ENCODE measurements around the gene PDE3A. TPM values are rescaled to one million over a fixed set of nuclear protein-coding genes. Genes with fewer than 3 reads are reported as not detected.

The PDE3A gene
- total RNA-seq, 5 donors from 2014 or later (not counting 1 experiment from before 2014, with no cell fraction given): 0.03 to 0.10 (median 0.09) TPM; not detected in 2

- no peaks in the 10 kb centered on the region for H3K36me3 ChIP-seq (ENCODE audit: control insufficient read depth in 2 of 2, extremely low read depth in 1 of 2, insufficient read depth in 1 of 2, low read length in 1 of 2)
- Mint-ChIP-seq H3K27me3 (no peaks in the 10 kb centered on the region), H3K27ac (no peak overlapping the region), H3K36me3 (no peaks in the 10 kb centered on the region), H3K4me3 (no peak overlapping the region), H3K9me3 (no peaks in the 10 kb centered on the region), H3K4me1 (no peaks in the 10 kb centered on the region)
- ChIA-PET CTCF (no interaction called here), POLR2A (no interaction called here)
- H3K27ac ChIP-seq (ENCODE audit: low read length): no peak overlapping the region
- 86% methylated on average over 1 of the region's 6 CpGs for WGBS (ENCODE audit: insufficient coverage)
- no peaks in the 10 kb centered on the region for H3K4me1 ChIP-seq (ENCODE audit: control insufficient read depth in 1 of 2, extremely low read depth in 1 of 2, insufficient read depth in 2 of 2, low read length in 2 of 2)
- H3K9me3 ChIP-seq: no peaks in the 10 kb centered on the region
- no peak overlapping the region for H3K4me3 ChIP-seq (ENCODE audit: control insufficient read depth in 1 of 2, extremely low read depth in 1 of 2, low read length in 1 of 2)
- ATAC-seq (replicated peaks in 1 of 4) (no peak), DNase-seq (no peak)
- H3K27me3 ChIP-seq (replicated peaks in 1 of 2; ENCODE audit: control insufficient read depth in 2 of 2, extremely low read depth in 1 of 2, insufficient read depth in 2 of 2, low read length in 1 of 2): no peaks in the 10 kb centered on the region
Observed at GRCh38 chr12:20616093-20616492, 247.8 kb downstream of the PDE3A start.

- H3K4me1 ChIP-seq (ENCODE audit: control insufficient read depth in 1 of 2, extremely low read depth in 1 of 2, insufficient read depth in 2 of 2, low read length in 2 of 2): no peaks in the 10 kb centered on the region
- Mint-ChIP-seq H3K27ac (no peak overlapping the region), H3K4me1 (no peaks in the 10 kb centered on the region), H3K4me3 (no peak overlapping the region), H3K27me3 (no peaks in the 10 kb centered on the region), H3K36me3 (no peaks in the 10 kb centered on the region), H3K9me3 (no peaks in the 10 kb centered on the region)
- no peaks in the 10 kb centered on the region for H3K9me3 ChIP-seq
- ATAC-seq (replicated peaks in 1 of 4) (no peak), DNase-seq (no peak)
- CTCF ChIA-PET: no interaction called here
- no peak overlapping the region for H3K27ac ChIP-seq (ENCODE audit: low read length)
- H3K27me3 ChIP-seq (replicated peaks in 1 of 2; ENCODE audit: control insufficient read depth in 2 of 2, extremely low read depth in 1 of 2, insufficient read depth in 2 of 2, low read length in 1 of 2): no peaks in the 10 kb centered on the region
- H3K36me3 ChIP-seq (ENCODE audit: control insufficient read depth in 2 of 2, extremely low read depth in 1 of 2, insufficient read depth in 1 of 2, low read length in 1 of 2): no peaks in the 10 kb centered on the region
- whole genome bisulfite sequencing (ENCODE audit: insufficient coverage): 100% methylated on average over 1 of the region's 2 CpGs
- no peak overlapping the region for H3K4me3 ChIP-seq (ENCODE audit: control insufficient read depth in 1 of 2, extremely low read depth in 1 of 2, low read length in 1 of 2)
- POLR2A ChIA-PET: no interaction called here
Observed at GRCh38 chr12:20620261-20620660, 251.9 kb downstream of the PDE3A start.

- H3K27ac Mint-ChIP-seq: no peak overlapping the region
- H3K4me1 Mint-ChIP-seq: no peaks in the 10 kb centered on the region
- no peaks in the 10 kb centered on the region for H3K36me3 Mint-ChIP-seq
- ChIA-PET POLR2A (no interaction called here), CTCF (no interaction called here)
- H3K27me3 Mint-ChIP-seq: no peaks in the 10 kb centered on the region
- no peak for DNase-seq
- Histone ChIP-seq H3K27me3 (replicated peaks in 1 of 2; ENCODE audit: control insufficient read depth in 2 of 2, extremely low read depth in 1 of 2, insufficient read depth in 2 of 2, low read length in 1 of 2) (no peaks in the 10 kb centered on the region), H3K4me1 (ENCODE audit: control insufficient read depth in 1 of 2, extremely low read depth in 1 of 2, insufficient read depth in 2 of 2, low read length in 2 of 2) (no peaks in the 10 kb centered on the region), H3K27ac (ENCODE audit: low read length) (no peak overlapping the region), H3K36me3 (ENCODE audit: control insufficient read depth in 2 of 2, extremely low read depth in 1 of 2, insufficient read depth in 1 of 2, low read length in 1 of 2) (no peaks in the 10 kb centered on the region), H3K4me3 (ENCODE audit: control insufficient read depth in 1 of 2, extremely low read depth in 1 of 2, low read length in 1 of 2) (no peak overlapping the region), H3K9me3 (no peaks in the 10 kb centered on the region)
- WGBS (ENCODE audit: insufficient coverage): 0% methylated on average over 1 of the region's 5 CpGs
- no peak for ATAC-seq (replicated peaks in 1 of 4)
- H3K4me3 Mint-ChIP-seq: no peak overlapping the region
- H3K9me3 Mint-ChIP-seq: no peaks in the 10 kb centered on the region
Observed at GRCh38 chr12:20624718-20625117, 256.4 kb downstream of the PDE3A start.

GRCh38 chr12:20625531-20625930 lies 257.2 kb downstream of the PDE3A start:
- Mint-ChIP-seq H3K27ac (no peak overlapping the region), H3K4me3 (no peak overlapping the region), H3K4me1 (no peaks in the 10 kb centered on the region), H3K9me3 (no peaks in the 10 kb centered on the region), H3K36me3 (no peaks in the 10 kb centered on the region), H3K27me3 (no peaks in the 10 kb centered on the region)
- H3K4me1 ChIP-seq (ENCODE audit: control insufficient read depth in 1 of 2, extremely low read depth in 1 of 2, insufficient read depth in 2 of 2, low read length in 2 of 2): no peaks in the 10 kb centered on the region
- no peaks in the 10 kb centered on the region for H3K36me3 ChIP-seq (ENCODE audit: control insufficient read depth in 2 of 2, extremely low read depth in 1 of 2, insufficient read depth in 1 of 2, low read length in 1 of 2)
- H3K27me3 ChIP-seq (replicated peaks in 1 of 2; ENCODE audit: control insufficient read depth in 2 of 2, extremely low read depth in 1 of 2, insufficient read depth in 2 of 2, low read length in 1 of 2): no peaks in the 10 kb centered on the region
- H3K9me3 ChIP-seq: no peaks in the 10 kb centered on the region
- no peak overlapping the region for H3K4me3 ChIP-seq (ENCODE audit: control insufficient read depth in 1 of 2, extremely low read depth in 1 of 2, low read length in 1 of 2)
- H3K27ac ChIP-seq (ENCODE audit: low read length): no peak overlapping the region
- ATAC-seq (replicated peaks in 1 of 4) (no peak), DNase-seq (no peak)
- POLR2A ChIA-PET: no interaction called here
- WGBS (ENCODE audit: insufficient coverage): no CpG with 5 or more reads among the region's 2 CpGs
- CTCF ChIA-PET: no interaction called here

- Histone ChIP-seq H3K9me3 (no peaks in the 10 kb centered on the region), H3K27ac (ENCODE audit: low read length) (no peak overlapping the region), H3K4me1 (ENCODE audit: control insufficient read depth in 1 of 2, extremely low read depth in 1 of 2, insufficient read depth in 2 of 2, low read length in 2 of 2) (no peaks in the 10 kb centered on the region), H3K4me3 (ENCODE audit: control insufficient read depth in 1 of 2, extremely low read depth in 1 of 2, low read length in 1 of 2) (no peak overlapping the region), H3K36me3 (ENCODE audit: control insufficient read depth in 2 of 2, extremely low read depth in 1 of 2, insufficient read depth in 1 of 2, low read length in 1 of 2) (no peaks in the 10 kb centered on the region), H3K27me3 (replicated peaks in 1 of 2; ENCODE audit: control insufficient read depth in 2 of 2, extremely low read depth in 1 of 2, insufficient read depth in 2 of 2, low read length in 1 of 2) (no peaks in the 10 kb centered on the region)
- Mint-ChIP-seq H3K27me3 (no peaks in the 10 kb centered on the region), H3K36me3 (no peaks in the 10 kb centered on the region), H3K27ac (no peak overlapping the region), H3K4me1 (no peaks in the 10 kb centered on the region), H3K4me3 (no peak overlapping the region), H3K9me3 (no peaks in the 10 kb centered on the region)
- DNase-seq (no peak), ATAC-seq (replicated peaks in 1 of 4) (no peak)
- ChIA-PET POLR2A (interaction anchor here in 1 of 2 donors (0.5 to 0.7 kb wide), 2 partner anchors 9 to 21 kb away, joined by 4 read pairs; no protein-coding TSS in a partner anchor), CTCF (interaction anchor here (0.6 to 0.8 kb wide), 3 partner anchors 23 to 182 kb away, joined by 3 to 9 read pairs (median 3); no protein-coding TSS in a partner anchor)
- 33% methylated on average over 1 of the region's 1 CpG for WGBS (ENCODE audit: insufficient coverage)
Observed at GRCh38 chr12:20627001-20627588, 258.8 kb downstream of the PDE3A start.

GRCh38 chr12:20628226-20628787 lies 260.0 kb downstream of the PDE3A start:
- Histone ChIP-seq H3K4me3 (ENCODE audit: control insufficient read depth in 1 of 2, extremely low read depth in 1 of 2, low read length in 1 of 2) (no peak overlapping the region), H3K4me1 (ENCODE audit: control insufficient read depth in 1 of 2, extremely low read depth in 1 of 2, insufficient read depth in 2 of 2, low read length in 2 of 2) (no peaks in the 10 kb centered on the region), H3K36me3 (ENCODE audit: control insufficient read depth in 2 of 2, extremely low read depth in 1 of 2, insufficient read depth in 1 of 2, low read length in 1 of 2) (no peaks in the 10 kb centered on the region), H3K27ac (ENCODE audit: low read length) (no peak overlapping the region), H3K9me3 (no peaks in the 10 kb centered on the region), H3K27me3 (replicated peaks in 1 of 2; ENCODE audit: control insufficient read depth in 2 of 2, extremely low read depth in 1 of 2, insufficient read depth in 2 of 2, low read length in 1 of 2) (no peaks in the 10 kb centered on the region)
- no peak overlapping the region for H3K4me3 Mint-ChIP-seq
- DNase-seq (no peak), ATAC-seq (replicated peaks in 1 of 4) (no peak)
- no peaks in the 10 kb centered on the region for H3K9me3 Mint-ChIP-seq
- WGBS (ENCODE audit: insufficient coverage): 91% methylated on average over 3 of the region's 9 CpGs
- CTCF ChIA-PET: interaction anchor here in 1 of 2 donors (0.8 kb wide), 1 partner anchor 22 kb away, joined by 9 read pairs; no protein-coding TSS in a partner anchor
- no peaks in the 10 kb centered on the region for H3K4me1 Mint-ChIP-seq
- H3K27ac Mint-ChIP-seq: no peak overlapping the region
- no peaks in the 10 kb centered on the region for H3K27me3 Mint-ChIP-seq
- POLR2A ChIA-PET: no interaction called here
- no peaks in the 10 kb centered on the region for H3K36me3 Mint-ChIP-seq
